Right renal pelvis (tissue), 4 donors: ENCODE data around the gene PAQR8. TPM values are rescaled to one million over a fixed set of nuclear protein-coding genes. Genes with fewer than 3 reads are reported as not detected.
"Not testable (repeated sequence)": the region's sequence is repeated elsewhere in the genome, so short reads cannot be mapped to it uniquely, and the experiment has no call there.

Source experiments
- DNase-seq, 4 donors: peaks; one replicate each; pipeline ENCODE4 v3.0.0-alpha.2; 2013; ENCODE audit warnings: low read depth in 4 of 4, low spot score in 3 of 4, missing footprints in 1 of 4
- polyA plus RNA-seq, 4 donors: library from polyadenylated mRNA; unstranded; fragments of 120-200 nt; gene quantifications; one replicate each; pipeline ENCODE4 v1.2.1, GENCODE V29; 2013; ENCODE audit not compliant: insufficient read length in 4 of 4

The PAQR8 gene
- polyA plus RNA-seq, 4 donors: 22.9 to 37.1 (median 31.8) TPM

DNA sequence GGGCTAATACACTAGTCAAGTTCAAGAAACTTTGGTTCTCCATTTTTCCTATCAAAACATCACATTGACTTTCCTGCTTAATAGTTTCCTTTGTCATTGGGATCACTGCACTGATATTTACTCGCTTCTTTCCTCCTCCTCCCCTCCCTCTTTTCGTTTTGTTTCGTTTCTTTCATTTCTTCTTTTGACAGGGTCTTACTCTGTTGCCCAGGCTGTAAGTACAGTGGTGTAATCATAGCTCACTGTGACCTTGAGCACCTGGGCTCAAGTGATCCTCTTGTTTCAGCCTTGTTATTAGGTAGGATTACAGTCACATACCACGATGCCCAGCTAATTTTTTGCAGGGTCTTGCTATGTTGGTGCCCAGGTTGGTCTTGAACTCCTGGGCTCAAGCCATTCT lies 12.3 kb downstream of the PAQR8 start:
- DNase-seq: no peak

DNA sequence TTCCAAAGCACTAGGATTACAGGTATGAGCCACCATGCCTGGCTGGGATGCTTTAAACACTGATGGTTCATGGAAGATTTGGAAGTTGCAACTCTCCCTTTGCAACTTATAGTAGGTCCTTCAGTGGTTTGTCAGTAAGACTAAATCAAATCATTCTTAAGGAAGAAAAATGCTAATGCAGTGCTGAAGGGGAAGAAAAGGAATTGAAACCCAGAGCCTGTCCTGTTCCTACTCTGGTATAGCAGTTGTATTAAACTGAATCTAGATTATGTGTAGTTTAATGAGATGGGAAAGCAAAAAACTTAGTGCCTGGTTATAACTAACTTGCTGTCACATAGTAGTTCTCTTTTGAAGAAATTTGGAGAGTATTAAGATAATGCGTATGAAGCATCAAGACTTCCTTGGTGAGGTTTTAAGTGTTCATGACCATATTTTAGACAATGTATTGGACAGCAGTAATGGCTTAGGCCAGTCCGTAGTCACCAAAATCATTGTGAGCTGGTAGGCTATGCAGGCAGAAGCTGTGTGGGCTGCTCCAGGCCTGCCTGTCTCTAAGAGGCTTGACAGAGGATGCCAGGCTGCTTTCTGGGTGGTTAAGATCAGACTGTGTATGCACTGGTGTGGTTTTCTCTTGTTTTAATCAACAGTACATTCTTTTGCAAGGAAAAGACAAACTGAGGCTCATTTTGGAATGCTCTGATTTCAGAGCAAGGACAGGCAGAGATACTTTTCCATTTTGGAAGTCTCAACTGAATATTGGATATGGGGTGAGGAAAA lies 14.0 kb downstream of the PAQR8 start:
- no peak for DNase-seq

GRCh38 chr6:52376763-52377162 lies 14.8 kb downstream of the PAQR8 start:
- DNase-seq: no peak

DNA sequence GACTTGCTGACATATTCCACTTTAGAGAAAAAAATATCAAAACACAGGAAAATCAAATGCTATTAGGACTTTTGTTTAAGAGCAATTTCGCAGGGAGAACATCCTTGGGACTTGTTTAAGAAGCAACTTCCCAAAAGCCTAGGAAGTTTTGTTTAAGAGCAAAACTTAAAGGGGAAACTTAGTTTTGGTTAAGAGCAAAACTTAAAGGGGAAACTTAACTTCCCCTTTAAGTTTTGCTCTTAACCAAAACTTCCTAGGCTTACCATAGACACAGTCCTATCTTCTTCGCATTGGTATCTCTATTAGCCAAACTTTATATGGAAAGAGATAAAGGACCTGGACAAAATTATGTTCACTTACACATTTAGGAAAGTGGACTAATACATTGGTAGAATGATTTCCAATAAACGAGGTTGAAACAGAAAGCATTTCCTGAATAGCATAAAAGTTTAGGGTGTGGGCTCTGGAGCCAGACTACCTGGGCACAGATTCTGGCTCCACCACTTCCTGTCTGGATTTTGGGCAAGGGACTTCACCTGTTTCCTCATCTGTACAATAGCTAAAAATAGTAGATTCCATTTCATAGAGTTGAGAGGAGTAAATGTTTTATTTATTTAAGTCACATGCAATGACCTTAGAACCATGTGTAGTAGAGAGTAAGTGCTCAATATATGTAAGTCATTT lies 15.7 kb downstream of the PAQR8 start:
- no peak for DNase-seq

GRCh38 chr6:52381249-52381648 lies 19.3 kb downstream of the PAQR8 start:
- DNase-seq: no peak

GRCh38 chr6:52384145-52384766 lies 22.3 kb downstream of the PAQR8 start:
- DNase-seq: no peak

DNA sequence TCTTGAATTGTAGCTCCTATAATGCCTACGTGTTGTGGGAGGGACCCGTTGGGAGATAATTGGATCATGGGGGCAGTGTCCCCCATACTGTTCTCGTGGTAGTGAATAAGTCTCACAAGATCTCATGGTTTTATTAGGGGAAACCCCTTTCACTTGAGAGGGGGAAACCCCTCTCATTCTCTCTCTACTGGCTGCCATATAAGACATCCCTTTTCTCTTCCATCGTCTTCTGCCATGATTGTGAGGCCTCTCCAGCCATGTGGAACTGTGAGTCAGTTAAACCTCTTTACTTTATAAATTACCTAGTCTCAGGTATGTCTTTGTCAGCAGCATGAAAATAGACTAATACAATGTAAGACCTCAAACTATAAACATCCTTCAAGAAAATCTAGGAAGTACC lies 23.1 kb downstream of the PAQR8 start:
- DNase-seq: no peak

GRCh38 chr6:52388119-52388518 lies 26.2 kb downstream of the PAQR8 start:
- not testable (repeated sequence) for DNase-seq

GRCh38 chr6:52388790-52389189 lies 26.8 kb downstream of the PAQR8 start:
- no peak for DNase-seq

DNA sequence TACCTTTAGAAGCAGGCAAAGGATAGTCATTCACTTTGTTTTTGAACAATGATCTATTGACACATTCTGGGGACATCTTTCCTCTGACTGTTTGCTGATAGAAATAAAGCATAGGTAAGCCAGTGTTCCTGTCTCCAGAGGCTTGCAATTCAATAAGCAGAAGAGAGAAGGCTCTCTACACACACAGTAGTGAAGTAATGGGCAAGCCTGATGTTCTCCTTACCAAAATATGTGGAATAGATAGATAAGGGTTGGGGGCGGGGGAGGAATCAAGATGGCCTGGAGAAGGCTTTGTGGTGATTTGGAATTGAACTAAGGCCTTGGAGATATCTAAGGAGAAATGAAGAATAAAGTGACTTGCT lies 27.3 kb downstream of the PAQR8 start:
- no peak for DNase-seq

DNA sequence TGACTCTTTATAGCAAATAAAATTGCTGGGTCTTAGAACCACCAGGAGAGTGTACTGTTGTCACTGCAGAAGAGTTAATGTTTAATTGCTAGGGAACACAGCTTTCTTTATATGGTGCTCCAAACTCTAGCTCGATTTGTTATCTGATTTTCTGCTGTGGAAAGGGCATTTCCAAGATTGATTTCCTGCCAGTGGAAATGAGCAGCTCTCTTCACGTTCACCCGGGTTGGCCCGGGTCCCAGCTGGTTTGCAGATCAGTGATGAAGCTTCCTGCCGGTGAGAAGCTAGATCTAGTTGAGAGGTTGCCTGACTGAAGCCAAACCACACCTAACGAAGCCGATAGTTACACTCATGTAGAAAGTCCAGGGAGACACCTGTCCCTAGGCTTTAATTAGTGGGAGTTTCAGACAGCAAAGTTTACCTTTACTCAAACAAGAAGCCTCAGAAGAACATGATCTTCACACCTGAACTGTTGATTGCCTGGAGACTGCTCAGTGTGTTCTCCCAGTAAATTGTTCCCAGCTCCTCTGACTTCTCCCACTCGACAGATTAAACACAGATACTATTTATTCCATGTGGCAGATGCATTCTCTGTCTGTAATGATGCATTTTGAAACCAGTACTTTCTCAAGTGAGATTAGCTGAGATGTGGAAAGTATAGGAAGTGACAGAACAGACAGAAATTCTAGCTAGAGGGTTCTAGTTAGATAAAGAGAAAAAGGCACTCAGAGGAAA lies 27.8 kb downstream of the PAQR8 start:
- peak in 1 of 4 donors; percentile 26 for DNase-seq

DNA sequence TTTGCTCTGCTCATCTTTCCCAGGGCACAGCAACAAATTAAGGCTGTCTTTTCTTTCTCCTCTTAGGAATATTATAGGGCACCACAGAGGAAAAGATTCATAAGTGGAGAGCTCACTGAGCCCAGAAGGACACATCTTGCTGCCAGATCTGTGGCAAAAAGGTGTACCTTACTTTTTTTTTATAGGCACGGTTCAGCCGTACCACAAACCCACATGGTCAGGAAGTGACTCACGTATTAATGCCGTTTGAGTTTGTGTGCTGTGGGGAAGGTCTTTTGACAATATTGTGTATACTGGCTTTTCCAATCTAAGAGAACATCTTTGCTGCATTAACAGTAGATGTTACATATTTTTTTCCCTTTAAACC lies 28.4 kb downstream of the PAQR8 start:
- DNase-seq: no peak

DNA sequence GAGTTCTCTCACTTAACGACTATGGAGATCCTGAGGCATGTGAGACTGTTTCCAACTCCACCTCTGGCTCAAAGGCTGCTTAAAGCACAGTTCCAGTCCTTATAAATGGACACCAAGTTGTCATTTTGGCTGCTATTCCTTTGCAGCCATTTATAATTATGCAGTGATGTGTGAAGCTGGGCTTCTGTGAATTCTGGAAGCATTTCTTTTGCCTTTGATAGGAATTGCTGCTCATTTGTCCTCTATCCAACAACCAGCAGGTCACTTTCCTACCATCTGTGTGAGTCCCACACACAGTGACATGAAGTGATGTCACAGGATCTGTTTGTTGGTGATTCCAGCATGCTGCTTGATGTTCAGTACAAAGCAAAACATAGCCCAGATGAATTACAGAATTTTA lies 29.6 kb downstream of the PAQR8 start:
- DNase-seq: no peak

- no peak for DNase-seq
Measured at GRCh38 chr6:52392944-52393343, 31.0 kb downstream of the PAQR8 start.

DNA sequence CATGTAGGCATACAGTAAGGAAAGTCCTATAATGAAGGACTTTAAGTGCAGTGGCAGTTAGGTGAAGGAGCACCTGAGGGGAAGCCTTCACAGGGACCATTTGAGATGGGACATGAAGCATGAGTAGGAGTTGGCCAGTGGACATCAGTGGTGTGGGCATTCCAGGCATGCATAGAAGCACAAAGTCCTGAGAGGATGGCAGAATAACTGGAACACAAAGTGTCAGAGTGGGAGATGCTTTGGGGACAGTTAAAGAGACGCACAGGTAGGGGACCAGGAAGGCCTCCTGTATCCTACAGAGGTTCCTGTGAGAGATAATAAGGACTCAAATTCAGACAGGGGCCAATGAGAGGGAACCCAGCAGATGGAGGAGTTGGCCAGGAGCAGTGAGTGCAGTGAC lies 31.8 kb downstream of the PAQR8 start:
- no peak for DNase-seq

DNA sequence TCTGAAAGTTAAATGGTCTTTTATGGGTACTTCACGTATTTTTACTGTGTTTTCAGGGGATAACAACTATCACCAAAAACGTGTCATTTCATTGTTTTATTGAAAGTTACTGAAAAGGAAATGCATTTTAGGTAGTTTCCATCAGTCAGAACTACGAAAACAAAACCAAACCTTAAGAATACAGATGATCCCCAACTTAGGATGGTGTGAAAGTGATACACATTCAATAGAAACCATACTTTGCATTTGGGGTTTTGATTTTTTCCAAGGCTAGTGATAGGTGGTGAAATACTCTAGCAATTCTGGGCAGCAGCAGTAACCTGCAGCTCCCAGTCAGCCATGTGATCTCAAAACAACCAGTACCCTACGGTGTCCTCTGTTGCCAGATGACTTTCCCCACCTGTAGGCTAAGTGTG lies 32.3 kb downstream of the PAQR8 start:
- DNase-seq: no peak

- no peak for DNase-seq
Measured at GRCh38 chr6:52395969-52396368, 34.0 kb downstream of the PAQR8 start.

- DNase-seq: peak in 1 of 4 donors; percentile 35
Measured at GRCh38 chr6:52399511-52400312, 37.8 kb downstream of the PAQR8 start.

GRCh38 chr6:52400313-52401041 lies 38.5 kb downstream of the PAQR8 start:
- DNase-seq: no peak

- no peak for DNase-seq
Measured at GRCh38 chr6:52403086-52403485, 41.1 kb downstream of the PAQR8 start.
